HG03196 (cell line): ENCODE data around the gene NUCB2.
"Not testable (repeated sequence)": the region's sequence is repeated elsewhere in the genome, so short reads cannot be mapped to it uniquely, and the experiment has no call there.

Source experiments
- ATAC-seq: cut with Tn5 transposase; IDR thresholded peaks from one replicate; pipeline ENCODE4 v1.9.1; 2021; ENCODE audit not compliant: unreplicated experiment

NUCB2 gene

GRCh38 chr11:17276236-17277023 is at the start of gene NUCB2:
Gene NUCB2 (plus strand): TSS chr11:17276739. CDS start chr11:17295324, 18,585 bp downstream.
- peak; percentile 96 for ATAC-seq

DNA sequence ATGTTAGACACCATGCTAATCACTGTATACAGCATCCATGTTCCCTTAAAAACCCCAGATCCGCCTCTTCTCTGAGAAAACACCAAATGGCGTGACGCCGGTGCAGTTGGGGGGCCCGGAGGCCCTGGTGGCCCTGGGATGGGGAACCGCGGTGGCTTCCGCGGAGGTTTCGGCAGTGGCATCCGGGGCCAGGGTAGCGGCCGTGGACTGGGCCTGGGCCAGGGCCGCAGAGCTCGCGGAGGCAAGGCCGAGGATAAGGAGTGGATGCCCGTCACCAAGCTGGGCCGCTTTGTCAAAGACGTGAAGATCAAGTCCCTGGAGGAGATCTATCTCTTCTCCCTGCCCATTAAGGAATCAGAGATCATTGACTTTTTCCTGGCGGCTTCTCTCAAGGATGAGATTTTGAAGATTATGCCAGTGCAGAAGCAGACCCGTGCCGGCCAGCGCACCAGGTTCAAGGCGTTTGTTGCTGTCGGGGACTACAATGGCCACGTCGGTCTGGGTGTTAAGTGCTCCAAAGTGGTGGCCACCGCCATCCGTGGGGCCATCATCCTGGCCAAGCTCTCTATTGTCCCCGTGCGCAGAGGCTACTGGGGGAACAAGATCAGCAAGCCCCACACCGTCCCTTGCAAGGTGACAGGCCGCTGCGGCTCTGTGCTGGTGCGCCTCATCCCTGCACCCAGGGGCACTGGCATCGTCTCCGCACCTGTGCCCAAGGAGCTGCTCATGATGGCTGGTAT is 48.2 kb upstream of the NUCB2 start:
- not testable (repeated sequence) for ATAC-seq

GRCh38 chr11:17229481-17230152 is 46.9 kb upstream of the NUCB2 start:
- no peak for ATAC-seq

GRCh38 chr11:17230867-17231851 is 45.4 kb upstream of the NUCB2 start:
- ATAC-seq = peak; percentile 93

- ATAC-seq = no peak
Observed at GRCh38 chr11:17233101-17233500, 43.4 kb upstream of the NUCB2 start.

DNA sequence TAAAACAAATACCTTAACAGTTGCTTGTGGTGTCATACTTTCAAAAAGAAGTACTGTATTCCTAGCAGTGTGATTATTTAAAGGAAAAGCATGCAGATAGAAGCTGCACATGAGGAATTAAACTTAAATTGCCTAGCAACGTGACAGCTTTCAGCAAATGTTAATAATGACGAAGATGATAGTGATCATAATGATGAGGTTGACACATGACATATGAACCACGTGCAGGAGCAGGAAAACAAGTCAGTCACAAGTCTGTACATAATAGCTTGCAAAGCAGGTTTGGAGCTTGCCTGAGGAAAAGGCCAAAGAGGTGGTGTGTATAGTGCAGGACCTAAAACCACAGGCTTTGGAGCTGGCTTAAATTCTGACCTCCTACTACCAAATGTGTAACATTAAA is 38.2 kb upstream of the NUCB2 start:
- no peak for ATAC-seq

DNA sequence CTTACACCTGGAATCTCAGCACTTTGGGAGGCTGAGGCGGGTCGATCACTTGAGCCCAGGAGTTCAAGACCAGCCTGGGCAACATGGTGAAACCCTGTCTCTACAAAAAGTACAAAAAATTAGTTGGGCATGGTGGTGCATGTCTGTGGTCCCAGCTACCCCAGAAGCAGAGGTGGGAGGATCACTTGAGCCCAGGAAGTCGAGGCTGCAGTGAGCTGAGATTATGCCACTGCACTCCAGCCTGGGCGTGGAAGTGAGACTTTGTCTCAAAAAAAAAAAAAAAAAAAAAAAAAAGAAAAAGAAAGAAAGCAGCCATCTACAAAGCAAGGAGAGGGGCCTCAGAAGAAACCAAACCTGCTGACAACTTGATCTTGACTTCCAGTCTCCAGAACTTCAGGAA is 36.6 kb upstream of the NUCB2 start:
- ATAC-seq = not testable (repeated sequence)

DNA sequence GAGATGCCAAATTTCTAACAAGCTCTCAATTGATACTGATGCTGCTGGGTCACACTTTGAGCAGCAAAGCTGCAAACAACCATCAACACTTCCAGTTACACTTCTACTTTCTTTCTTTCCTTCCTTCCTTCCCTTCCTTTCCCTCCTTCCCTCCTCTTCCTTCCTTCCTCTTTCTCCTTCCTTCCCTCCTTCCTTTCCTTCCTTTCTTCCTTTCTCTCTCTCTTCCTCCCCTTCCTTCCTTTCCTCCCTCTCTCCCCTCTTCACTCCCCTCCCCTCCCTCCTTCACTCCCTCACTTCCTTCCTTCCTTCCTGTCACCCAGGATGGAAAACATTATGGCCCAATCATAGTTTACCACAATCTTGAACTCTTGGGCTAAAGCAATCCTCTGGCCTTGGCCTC is 35.8 kb upstream of the NUCB2 start:
- no peak for ATAC-seq

DNA sequence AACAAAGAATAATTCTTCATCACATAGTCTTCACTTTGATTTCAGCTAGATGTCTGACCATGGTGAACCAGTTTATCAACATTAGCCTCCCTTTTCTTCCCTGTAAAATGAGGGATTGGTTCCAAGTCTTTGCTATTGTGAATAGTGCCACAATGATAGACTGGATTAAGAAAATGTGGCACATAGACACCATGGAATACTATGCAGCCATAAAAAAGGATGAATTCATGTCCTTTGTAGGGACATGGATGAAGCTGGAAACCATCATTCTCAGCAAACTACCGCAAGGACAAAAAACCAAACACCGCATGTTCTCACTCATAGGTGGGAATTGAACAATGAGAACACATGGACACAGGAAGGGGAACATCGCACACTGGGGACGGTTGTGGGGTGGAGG is 33.6 kb upstream of the NUCB2 start:
- ATAC-seq = not testable (repeated sequence)

GRCh38 chr11:17244046-17244445 is 32.5 kb upstream of the NUCB2 start:
- ATAC-seq = peak; percentile 77

GRCh38 chr11:17250561-17251350 is 25.8 kb upstream of the NUCB2 start:
- ATAC-seq = no peak

GRCh38 chr11:17252704-17253103 is 23.8 kb upstream of the NUCB2 start:
- ATAC-seq = no peak

- ATAC-seq = no peak
Observed at GRCh38 chr11:17256512-17256911, 20.0 kb upstream of the NUCB2 start.

DNA sequence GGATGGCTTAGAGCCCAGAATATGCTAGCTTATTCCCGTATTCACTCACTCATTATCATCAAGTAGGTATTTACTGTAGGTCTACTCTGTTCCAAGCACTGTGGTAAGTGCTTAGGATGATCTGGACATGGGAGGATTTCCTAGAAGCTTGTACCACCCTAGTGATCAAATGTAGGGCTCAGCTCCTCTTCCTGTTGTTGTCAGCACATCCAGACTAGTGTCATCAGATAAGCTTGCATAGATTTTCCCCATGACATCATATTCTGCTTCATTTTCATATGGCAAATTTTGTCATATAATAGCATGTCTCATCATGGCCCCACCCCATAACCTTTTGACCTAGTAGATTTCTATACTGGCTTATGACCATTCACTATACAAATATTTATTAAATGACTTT is 19.3 kb upstream of the NUCB2 start:
- ATAC-seq = no peak

DNA sequence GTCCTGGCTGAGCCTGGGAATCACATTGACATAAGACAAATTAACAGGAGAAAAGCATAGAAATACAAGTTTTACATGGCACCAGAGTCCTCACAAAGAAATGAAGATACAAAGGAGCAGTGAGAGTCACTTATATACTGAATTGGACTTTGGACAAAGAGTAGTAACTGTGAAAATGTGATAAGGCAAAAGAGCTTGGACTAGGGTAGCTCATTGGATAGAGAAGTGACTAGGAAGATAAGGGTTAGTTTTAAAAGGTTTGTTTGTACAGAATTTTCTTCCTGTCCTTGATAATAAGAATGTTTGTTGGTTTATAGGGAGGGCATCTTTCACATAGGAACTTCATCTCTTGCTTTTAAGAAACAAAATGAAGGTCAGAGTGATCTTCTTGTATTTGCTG is 17.9 kb upstream of the NUCB2 start:
- no peak for ATAC-seq

GRCh38 chr11:17259519-17259918 is 17.0 kb upstream of the NUCB2 start:
- no peak for ATAC-seq

DNA sequence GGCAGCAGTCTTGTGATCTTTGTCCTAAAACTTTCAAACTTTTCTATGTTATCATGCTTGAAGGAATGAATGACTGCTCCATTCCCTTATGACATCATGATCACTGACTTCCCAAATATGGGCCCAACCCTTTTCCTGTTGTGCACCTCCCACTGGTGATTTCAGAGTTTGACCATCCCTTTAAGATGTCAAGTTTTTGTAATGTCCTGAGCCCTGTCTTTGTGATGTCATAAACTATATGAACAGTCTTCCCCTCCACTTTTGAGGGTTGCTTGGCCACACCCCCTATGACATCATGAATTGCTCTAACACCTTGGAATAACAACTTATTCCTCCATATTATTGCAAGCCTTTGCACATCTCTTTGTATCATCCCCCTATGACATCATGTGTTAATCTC is 16.5 kb upstream of the NUCB2 start:
- no peak for ATAC-seq

DNA sequence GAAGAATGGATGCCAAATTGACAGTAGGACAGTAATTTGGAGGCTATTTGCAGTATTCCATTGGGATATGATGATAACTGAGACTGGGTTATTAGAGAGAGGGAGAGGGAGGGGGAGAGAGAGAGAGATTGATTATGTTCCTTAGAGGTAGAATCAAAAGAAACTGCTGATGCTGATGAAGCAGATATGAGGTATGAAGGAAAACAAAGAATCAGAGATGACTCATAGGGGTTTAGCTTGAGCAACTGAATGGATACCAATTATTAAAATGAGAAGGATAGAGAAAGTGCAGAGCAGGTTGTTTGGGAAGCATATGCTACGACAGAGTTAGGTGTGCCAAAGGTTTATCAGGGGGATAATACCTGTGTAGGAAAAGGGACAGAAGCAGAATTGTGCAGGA is 12.8 kb upstream of the NUCB2 start:
- ATAC-seq = no peak

- no peak for ATAC-seq
Observed at GRCh38 chr11:17266781-17267180, 9.8 kb upstream of the NUCB2 start.

DNA sequence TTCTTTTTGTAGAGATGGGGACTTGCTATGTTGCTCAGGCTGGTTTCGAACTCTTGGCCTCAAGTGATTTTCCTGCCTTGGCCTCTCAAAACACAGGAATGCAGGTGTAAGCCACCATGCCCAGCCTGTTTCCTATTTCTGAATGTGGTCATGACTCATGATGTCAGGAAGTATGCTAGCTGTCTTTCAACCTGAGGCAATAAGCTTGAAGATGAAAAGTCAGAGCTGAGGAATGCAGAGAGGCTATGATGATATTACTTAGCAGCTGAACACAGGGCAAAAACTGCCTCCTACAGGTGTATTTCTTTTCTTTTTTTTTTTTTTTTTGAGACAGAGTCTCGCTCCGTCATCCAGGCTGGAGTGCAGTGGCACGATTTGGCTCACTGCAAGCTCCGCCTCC is 9.0 kb upstream of the NUCB2 start:
- no peak for ATAC-seq
